ENCODE measurements around the gene FAM161B.
A peak's percentile ranks its signal among the peaks of the same experiment; 100 is the strongest.
"Not testable (repeated sequence)": the region's sequence is repeated elsewhere in the genome, so short reads cannot be mapped to it uniquely, and the experiment has no call there.

FAM161B gene, protein sequence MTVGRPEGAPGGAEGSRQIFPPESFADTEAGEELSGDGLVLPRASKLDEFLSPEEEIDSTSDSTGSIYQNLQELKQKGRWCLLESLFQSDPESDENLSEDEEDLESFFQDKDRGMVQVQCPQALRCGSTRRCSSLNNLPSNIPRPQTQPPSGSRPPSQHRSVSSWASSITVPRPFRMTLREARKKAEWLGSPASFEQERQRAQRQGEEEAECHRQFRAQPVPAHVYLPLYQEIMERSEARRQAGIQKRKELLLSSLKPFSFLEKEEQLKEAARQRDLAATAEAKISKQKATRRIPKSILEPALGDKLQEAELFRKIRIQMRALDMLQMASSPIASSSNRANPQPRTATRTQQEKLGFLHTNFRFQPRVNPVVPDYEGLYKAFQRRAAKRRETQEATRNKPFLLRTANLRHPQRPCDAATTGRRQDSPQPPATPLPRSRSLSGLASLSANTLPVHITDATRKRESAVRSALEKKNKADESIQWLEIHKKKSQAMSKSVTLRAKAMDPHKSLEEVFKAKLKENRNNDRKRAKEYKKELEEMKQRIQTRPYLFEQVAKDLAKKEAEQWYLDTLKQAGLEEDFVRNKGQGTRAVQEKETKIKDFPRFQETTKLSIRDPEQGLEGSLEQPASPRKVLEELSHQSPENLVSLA

DNA sequence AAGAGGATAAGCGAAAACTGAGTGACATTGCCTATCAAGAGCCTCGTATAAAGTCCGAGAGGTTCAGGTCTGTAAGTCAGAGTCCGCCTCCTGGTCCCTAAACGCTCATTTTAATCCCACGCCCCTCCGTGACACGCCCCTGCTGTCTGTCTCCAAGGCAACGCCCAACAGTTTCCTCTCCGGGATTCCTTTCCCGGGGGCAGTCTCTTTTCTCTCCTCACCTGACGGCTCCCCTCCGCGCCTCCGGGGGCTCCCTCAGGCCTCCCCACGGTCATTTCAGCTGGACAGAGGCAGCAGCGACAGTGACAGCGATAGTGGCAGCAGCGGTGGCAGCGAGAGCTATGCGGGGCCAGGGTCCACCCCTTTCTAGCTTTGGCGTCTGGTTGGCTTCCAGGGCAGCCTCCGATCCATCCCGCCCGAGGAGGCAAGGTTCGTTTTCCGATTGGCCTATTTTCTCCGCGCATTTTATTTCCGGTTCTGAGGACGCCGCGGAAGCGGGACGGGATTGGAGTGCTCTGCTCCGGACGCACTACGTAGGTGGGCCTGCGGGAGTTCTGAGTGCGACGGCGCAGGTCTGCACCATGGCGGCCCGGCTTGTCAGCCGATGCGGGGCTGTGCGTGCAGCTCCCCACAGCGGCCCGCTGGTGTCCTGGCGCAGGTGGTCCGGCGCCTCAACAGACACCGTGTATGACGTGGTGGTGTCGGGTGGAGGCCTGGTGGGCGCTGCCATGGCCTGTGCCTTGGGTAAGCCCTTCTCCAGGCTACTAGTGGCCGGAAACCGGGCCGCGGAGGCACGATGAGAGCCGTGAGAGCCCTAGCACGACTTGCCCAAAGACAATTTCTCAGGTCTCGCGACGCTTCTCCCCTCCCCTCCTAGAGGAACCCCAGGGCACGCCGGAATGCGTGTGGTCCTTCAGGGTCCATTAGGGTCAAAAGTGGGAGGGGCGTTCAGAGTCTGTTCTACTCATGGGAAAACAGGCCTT is at the start of gene FAM161B, which contains the start of gene COQ6:
Gene FAM161B, minus strand, starts transcription at position 343 of the 983 bp plus-strand sequence. Its CDS starts 68 bp downstream, at position 275.
Gene COQ6, plus strand, starts transcription at position 551 of the 983 bp plus-strand sequence. Its CDS starts 31 bp downstream, at position 582.
- peak; percentile 60 to 96 (median 92) for DNase-seq

DNA sequence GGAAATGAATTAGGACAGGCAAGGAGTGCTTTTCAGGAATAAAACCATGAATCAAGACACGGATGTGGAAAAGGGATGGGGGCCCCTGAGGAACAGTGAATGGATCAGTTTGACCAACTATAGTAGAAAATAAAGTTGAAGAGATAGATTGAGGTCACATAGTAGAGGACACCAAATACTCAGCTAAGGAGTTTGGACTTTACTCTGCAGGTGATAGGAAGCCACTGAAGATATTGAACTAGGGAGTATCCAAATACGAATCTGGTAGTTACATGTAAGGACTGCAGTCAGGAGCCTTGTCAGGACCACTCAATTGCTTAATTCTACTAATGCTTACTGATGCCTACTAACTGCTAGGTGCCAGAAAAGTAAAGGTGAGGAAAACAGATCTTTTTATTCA is 48.8 kb upstream of the FAM161B start:
- DNase-seq = no peak

DNA sequence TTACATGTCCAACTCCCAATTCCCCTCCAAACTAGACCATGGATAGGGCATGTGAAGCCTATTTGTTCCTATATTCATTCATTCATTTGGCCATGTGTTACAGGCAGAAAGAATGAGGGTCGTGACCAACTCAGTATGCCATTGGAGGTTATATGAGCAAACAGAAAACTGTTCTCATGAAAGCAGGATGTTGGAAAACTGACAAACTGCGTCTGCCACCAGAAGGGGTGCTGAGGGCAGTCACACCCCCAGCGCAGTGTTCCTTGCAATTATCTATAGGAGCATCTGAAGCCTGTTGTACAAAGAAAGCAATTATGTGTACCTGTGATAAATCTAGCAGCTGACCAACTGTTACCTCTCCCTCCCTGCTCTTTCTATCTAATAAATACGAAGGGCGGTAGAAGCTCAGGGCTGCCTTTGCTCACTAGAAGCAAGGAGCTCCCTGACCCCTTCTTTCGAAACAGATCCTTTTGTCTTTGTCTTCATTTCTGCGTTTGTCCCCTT is 48.1 kb upstream of the FAM161B start:
- DNase-seq = no peak

DNA sequence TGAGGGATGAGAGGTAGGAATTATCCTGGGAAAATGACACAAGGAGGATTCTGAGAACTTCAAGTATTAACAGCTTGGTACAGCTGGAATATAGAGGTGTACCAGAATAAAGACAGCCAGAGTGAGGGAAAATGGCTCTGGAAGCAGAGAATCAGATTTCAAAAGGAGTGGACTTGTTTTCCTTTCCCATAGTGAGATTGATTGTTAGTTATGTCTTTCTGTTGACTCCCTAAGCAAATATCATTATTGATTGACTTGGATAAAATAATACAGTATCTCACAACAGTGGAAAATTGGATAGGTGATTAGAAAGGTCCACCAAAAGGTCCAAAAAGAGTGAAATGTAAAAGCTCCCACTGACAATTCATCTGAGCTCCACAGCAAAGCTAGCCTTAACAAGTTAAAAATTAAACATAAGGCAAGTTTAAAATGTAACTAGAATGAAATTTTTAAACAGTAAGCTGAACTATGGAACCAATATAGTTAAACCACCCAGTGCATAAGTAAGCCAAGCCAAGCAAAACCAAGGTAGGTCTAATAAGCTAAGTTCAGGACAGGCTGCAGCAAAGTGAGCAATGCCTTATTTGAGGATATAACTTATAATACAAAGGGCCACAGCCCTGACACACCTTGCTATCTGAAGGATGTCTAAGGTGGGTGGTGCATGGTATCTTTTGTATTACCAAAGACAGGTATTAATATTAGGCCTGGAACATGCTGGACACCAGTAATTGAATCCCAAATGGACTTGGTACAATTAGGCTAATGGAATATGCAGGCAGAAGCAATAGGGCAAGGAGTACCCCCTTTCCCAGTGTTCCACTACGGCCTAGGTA is 47.4 kb upstream of the FAM161B start:
- no peak for DNase-seq

DNA sequence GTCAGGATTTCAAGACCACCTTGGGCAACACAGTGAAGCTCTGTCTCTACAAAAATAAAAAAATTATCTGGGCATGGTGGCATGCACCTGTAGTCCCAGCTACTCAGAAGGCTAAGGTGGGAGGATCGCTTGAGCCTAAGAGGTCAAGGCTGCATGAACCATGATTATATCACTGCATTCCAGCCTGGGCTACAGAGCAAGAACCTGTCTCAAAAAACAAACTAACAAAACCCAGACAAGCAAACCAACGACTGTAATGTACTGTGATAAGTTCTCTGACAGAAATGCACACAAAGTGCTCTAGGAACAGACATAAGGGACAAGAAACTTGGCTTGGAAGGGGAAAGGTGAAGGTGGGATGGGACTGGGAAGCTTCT is 46.8 kb upstream of the FAM161B start:
- DNase-seq = no peak

DNA sequence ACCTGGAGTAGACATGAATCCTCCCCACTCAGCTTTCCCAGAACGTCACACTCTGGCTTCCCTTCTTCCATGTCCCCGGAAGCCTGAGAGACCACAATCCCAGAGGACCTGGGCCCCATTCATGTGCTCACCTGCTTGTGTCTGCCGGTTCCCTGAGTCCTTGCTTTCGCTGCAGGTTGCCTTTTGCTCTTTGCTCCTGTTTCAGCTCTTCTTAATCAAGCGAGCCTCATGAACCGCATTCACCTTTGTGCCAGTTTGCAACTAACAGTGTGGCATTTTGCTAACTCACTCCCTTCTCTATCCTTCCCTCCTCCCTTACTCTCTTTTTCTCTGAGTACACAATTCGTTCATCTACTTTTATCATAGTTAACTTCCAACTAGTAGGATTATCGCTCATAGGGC is 46.1 kb upstream of the FAM161B start:
- DNase-seq = no peak

DNA sequence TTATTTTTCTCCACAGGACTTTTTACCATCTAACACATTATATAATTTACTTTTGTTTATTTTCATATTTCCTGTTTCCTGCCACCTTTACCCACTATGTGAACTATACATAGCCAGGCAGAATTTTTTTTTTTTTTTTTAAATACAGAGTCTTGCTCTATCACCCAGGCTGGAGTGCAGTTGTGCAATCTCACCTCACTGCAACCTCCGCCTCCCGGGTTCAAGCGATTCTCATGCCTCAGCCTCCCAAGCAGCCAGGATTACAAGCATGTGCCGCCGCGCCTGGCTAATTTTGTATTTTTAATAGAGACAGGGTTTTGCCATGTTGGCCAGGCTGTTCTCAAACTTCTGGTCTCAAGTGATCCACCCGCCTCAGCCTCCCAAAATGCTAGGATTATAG is 45.0 kb upstream of the FAM161B start:
- DNase-seq = not testable (repeated sequence)

DNA sequence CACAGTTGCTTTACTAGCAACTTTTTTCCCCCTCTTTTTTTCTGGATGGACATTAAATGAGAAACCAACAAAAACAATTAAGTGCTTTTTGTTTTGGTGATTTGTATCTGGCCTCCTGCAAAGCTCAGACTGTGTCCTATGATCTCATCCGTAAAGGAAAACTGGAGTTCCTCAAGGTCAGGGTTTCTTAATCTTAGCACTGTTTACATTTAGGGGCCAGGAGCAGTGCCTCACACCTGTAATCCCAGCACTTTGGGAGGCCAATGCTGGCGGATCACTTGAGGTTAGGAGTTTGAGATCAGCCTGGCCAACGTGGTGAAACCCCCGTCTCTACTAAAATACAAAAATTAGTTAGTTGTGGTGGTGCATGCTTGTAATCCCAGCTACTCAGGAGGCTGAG is 41.2 kb upstream of the FAM161B start:
- no peak for DNase-seq

DNA sequence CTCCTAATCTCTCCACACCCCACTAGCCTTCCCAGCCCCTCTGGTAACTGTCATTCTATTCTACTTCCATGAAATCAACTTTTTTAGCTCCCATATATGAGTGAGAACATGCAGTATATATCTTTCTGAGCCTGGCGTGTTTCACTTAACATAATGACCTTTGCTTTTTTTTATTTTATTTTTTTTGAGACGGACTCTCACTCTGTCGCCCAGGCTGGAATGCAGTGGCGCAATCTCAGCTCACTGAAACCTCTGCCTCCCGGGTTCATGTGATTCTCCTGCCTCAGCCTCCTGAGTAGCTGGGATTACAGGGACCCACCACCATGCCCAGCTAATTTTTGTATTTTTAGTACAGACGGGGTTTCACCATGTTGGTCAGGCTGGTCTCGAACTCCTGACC is 38.8 kb upstream of the FAM161B start:
- not testable (repeated sequence) for DNase-seq

DNA sequence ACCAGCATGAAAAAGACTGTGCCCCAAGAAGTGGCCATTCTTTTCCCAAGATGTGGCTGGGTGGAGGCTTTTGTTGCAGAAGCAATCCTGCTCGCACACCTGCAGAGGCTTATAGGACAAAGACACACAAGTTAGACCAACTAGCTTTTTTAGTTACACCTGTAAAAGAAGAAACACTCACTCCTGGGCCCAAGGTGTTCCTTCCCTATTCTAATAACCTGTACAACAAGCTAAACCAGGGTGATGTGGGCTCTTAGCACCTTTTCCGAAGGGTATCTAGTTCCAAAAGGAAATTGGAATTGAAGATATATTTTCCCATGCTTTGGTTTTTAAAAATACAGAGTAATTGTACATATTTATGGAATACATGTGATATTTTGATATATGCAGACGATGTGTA is 38.2 kb upstream of the FAM161B start:
- no peak for DNase-seq

DNA sequence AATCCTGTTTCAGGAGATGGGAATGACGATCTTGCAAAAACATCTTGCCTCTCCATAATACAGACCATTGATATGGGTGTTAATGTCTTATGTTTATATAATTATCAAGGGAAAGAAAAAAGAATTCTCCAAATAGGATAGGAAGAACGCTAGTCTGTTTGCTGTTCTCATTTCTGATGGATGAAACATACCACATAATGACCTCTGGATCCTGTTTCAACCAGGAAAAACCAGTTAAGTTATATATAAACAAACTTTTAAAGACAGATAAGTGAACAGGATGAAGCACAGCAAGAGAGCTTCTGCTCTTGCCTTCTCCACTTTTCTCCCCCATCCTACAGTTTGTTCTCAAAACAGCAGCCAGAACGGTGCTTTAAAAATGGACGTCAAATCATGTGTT is 28.0 kb upstream of the FAM161B start:
- no peak for DNase-seq

DNA sequence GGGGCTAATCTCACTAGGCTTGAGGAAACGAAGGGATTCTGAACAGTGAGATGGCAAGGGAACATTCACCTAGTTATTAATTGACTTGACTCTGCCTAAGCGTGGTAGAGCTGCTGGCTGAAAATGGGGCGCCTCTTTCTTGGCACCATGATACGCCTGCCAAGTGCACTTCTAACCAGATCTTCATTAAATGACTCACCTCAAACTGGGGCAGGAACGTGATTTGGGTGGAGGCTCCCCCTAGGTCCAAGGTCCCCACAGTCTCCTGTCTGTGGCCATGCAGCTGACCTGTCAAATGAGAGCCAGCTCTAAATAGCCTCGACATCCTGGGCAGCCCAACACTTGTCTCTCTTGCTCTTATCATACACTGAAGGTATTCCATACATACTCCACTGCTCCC is 26.2 kb upstream of the FAM161B start:
- DNase-seq = no peak

DNA sequence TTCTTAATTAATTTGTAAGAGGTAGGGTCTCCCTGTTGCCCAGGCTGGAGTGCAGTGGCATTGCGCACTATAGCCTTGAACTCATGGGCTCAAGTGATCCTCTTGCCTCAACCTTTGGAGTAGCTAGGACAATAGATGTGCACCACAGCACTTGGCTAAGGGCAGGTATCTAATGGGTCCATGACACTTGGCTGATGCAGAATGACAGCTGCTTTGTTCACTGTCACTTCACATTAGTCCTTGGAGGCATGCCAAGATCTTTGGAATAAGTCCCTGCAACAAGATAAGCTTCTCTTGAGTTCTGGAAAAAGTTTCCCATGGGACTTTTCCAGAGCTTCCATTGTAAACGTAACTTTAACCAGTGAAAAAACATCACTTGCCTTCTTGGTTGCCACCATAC is 23.6 kb upstream of the FAM161B start:
- no peak for DNase-seq

DNA sequence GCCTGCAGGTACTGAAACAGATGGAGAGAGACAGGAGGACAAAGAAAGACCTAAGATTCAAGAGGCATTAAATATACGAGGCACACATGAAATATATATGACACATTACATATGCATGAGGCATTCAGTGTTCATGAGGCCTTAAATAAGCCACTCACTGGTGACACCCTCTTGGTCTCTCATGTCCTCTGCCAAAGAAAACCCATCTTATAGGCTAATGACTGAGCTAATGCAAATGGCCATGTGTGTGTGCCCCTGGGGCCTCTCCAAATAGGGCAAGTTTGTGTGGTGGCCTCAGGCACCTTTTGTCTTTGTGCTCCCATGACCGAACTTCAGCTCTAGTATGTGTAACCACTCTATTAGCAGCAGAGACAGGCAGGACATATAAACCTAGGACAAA is 19.0 kb upstream of the FAM161B start:
- DNase-seq = no peak

DNA sequence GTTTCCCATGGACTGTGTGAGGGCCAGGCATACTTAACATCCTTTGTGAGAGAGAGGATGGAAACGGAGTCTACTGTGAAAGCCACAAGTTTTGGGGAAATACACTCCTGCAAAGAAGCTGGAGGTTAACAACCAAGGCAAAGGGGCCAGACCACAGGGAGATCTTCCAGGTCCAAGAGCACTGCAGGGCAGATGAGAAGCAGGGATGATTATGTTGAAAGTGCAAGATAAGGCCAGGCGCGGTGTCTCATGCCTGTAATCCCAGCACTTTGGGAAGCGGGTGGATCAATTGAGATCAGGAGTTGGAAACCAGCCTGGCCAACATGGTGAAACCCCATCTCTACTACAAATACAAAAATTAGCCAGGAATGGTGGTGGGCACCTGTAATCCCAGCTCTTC is 15.3 kb upstream of the FAM161B start:
- DNase-seq = no peak

DNA sequence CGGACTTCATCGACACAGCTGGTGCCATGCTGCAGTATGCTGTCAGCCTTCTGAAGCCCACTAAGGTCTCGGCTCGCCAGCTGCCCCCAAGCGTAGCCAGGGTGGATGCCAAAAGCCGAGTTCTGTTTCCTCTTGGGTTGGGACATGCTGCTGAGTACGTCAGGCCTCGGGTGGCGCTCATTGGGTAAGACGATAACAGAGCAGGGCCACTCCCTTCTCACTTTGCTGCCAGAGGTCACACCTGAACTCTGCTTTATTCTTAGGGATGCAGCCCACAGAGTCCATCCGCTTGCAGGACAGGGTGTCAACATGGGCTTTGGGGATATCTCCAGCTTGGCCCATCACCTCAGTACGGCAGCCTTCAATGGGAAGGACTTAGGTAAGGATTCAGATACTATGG is 11.3 kb upstream of the FAM161B start:
- no peak for DNase-seq

DNA sequence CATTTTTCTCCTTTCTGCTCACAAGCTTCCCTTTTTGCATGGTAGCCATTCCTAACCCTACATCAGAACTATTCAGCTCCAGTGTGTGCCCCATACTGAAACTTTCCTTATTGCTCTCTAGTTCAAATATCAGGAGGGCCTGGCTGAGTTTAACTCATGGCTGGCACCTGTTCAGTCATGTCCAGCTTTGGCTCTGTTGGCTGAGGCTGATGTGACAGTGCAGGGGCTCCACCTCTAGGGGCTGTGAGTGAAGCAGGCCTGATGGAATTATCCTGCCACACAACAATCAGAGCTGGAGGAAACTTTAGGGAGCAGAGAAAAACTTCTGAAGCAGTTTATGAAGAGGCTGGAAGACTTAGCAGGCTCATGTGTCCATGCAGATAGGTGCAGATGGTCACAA is 8.7 kb upstream of the FAM161B start:
- DNase-seq = no peak

DNA sequence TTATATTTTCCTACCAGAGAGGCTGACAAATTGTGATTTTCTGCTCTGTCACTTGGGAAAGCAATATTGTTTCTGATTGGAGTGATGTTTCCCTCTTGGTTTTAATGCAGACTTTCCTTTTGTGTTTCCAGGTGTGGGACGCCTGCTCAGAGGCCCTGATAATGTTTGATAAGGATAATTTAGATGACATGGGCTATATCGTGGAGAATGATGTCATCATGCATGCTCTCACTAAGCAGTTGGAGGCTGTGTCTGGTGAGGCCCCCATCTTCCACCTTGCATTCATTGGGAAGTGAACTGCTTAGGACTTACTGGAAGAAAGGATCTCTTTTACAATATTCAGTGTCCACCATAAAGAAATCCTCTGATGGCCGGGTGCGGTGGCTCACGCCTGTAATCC is 5.8 kb upstream of the FAM161B start:
- DNase-seq = no peak

DNA sequence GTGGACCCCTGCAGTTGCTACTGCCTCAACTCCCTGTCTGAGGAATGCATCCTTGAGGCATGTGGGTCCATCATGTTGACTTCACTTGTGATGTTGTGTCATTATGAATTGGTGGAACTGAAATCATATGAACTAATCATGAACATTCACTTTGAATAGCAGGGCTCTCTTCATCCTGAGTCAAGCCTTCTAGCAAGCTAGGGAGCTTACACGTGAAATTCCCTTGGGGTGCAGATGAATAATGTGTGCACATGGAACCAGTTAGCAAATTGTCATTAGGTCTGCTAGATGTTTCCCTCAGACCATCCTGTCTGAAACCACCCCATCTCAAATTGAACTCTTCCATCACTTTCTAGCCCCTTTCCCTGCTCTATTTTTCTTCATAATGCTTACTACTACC is 3.8 kb upstream of the FAM161B start:
- DNase-seq = no peak

DNA sequence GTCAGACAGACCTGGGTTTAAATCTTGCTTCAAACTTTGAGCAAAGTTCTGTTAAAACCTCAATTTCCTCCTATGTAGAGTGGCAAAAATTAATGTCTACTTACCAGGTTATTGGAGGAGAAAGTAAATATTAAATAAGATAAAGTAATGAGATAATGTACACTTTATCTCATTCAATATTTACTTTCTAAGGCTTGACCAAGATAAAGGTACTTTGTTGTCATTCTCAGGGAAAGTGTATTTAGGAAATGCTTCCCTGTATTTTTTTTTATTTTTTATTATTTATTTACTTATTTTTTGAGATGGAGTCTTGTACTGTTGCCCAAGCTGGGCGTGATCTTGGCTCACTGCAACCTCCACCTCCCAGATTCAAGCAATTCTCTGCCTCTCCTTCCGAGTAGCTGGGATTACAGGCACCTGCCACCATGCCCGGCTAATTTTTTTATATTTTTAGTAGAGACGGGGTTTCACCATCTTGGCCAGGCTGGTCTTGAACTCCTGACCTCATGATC is 4.7 kb downstream of the FAM161B start:
- DNase-seq = no peak
